HG03103 (cell line): Measurements from ENCODE around the gene MT1G.

Experiments used
- ATAC-seq: cut with Tn5 transposase; IDR thresholded peaks from one replicate; pipeline ENCODE4 v1.9.1; 2021; ENCODE audit warnings: low read depth; ENCODE audit not compliant: unreplicated experiment

Gene MT1G

GRCh38 chr16:56640076-56640475, 27.8 kb downstream of the MT1G start:
- no peak for ATAC-seq

- ATAC-seq, result no peak
These were observed 28.8 kb downstream of the MT1G start for GRCh38 chr16:56639045-56639444.

- no peak for ATAC-seq
These were observed 29.8 kb downstream of the MT1G start, which contains the start of gene MT1A for GRCh38 chr16:56637814-56638750. Gene MT1A, plus strand, starts transcription at chr16:56638666. Its CDS starts 73 bp downstream, at chr16:56638739.

- ATAC-seq, result no peak
These were observed 31.1 kb downstream of the MT1G start for GRCh38 chr16:56636616-56637413.

GRCh38 chr16:56635441-56635967, 32.4 kb downstream of the MT1G start:
- no peak for ATAC-seq

- ATAC-seq, result no peak
These were observed 33.0 kb downstream of the MT1G start for GRCh38 chr16:56634715-56635440.

GRCh38 chr16:56633535-56633934, 34.3 kb downstream of the MT1G start:
- no peak for ATAC-seq

- ATAC-seq, result no peak
These were observed 35.0 kb downstream of the MT1G start for GRCh38 chr16:56632848-56633365.

GRCh38 chr16:56632156-56632847, 35.6 kb downstream of the MT1G start, which contains the start of gene MT1M:
Gene MT1M, plus strand, starts transcription at chr16:56632659. Its CDS starts 73 bp downstream, at chr16:56632732.
- ATAC-seq, result no peak

- ATAC-seq, result no peak
These were observed 36.1 kb downstream of the MT1G start for GRCh38 chr16:56631832-56632155.

GRCh38 chr16:56631197-56631596, 36.7 kb downstream of the MT1G start:
- no peak for ATAC-seq

- ATAC-seq, result peak; percentile 73
These were observed 37.7 kb downstream of the MT1G start for GRCh38 chr16:56630134-56630533.

GRCh38 chr16:56629531-56629930, 38.3 kb downstream of the MT1G start:
- no peak for ATAC-seq

- no peak for ATAC-seq
These were observed 39.1 kb downstream of the MT1G start for GRCh38 chr16:56628486-56629350.

GRCh38 chr16:56626685-56627084, 41.2 kb downstream of the MT1G start:
- ATAC-seq, result no peak

- ATAC-seq, result no peak
These were observed 41.8 kb downstream of the MT1G start for GRCh38 chr16:56625943-56626654.

GRCh38 chr16:56625140-56625942, 42.5 kb downstream of the MT1G start, which contains the start of gene MT1E:
Gene MT1E, plus strand, starts transcription at chr16:56625781. Its CDS starts 71 bp downstream, at chr16:56625852.
- ATAC-seq, result no peak
